Tibial nerve (tissue), 4 donors: ENCODE results near the gene NID2. TPM values are rescaled to one million over a fixed set of nuclear protein-coding genes. Genes with fewer than 3 reads are reported as not detected.

Experiments used
- DNase-seq, 2 donors: peaks; one replicate each; pipeline ENCODE4 v3.0.0-alpha.2; 2019; ENCODE audit warnings: low spot score in 2 of 2
- H3K27ac ChIP-seq, 4 donors: fragments of 200-600 bp; sonication (generic) in 3 of 4; one replicate each; pipeline ENCODE4 v1.5.1; 2017 to 2019; ENCODE audit warnings: mild to moderate bottlenecking in 1 of 4
- H3K27me3 ChIP-seq, 2 donors: fragments of 200-600 bp; sonication (generic) in 1 of 2; one replicate each; pipeline versions ENCODE4 v1.5.1 to v1.6.0; 2017 to 2019
- H3K36me3 ChIP-seq, 3 donors: fragments of 200-600 bp; sonication (generic); one replicate each; pipeline ENCODE4 v1.5.1; 2018 to 2019
- H3K4me1 ChIP-seq, 4 donors: fragments of 200-600 bp; sonication (generic) in 3 of 4; one replicate each; pipeline ENCODE4 v1.5.1; 2017 to 2019
- H3K4me3 ChIP-seq, 4 donors: fragments of 200-600 bp; sonication (generic) in 3 of 4; one replicate each; pipeline ENCODE4 v1.5.1; 2017 to 2019; ENCODE audit warnings: mild to moderate bottlenecking in 1 of 4, moderate library complexity in 1 of 4
- H3K9me3 ChIP-seq, 4 donors: fragments of 200-600 bp; sonication (generic) in 3 of 4; one replicate each; pipeline ENCODE4 v1.5.1; 2017 to 2019
- CTCF ChIP-seq, 5 experiments: fragments of 200-600 bp in 3 of 5; fragments of 450-650 bp in 2 of 5; sonication (generic) in 3 of 5; IDR thresholded peaks; one replicate each; pipeline ENCODE4 v1.5.1; 2016 to 2019; ENCODE audit warnings: antibody characterized with exemption in 5 of 5, mild to moderate bottlenecking in 3 of 5, moderate library complexity in 2 of 5
- EP300 ChIP-seq, 2 donors: sonication (generic); formaldehyde crosslinking; IDR thresholded peaks; one replicate each; pipeline ENCODE4 v1.6.1; 2017; ENCODE audit warnings: antibody characterized with exemption in 2 of 2, mild to moderate bottlenecking in 1 of 2
- POLR2A ChIP-seq, 2 donors: fragments of 450-650 bp; IDR thresholded peaks; one replicate each; pipeline ENCODE4 v1.6.1; 2017; ENCODE audit warnings: antibody characterized with exemption in 2 of 2, mild to moderate bottlenecking in 2 of 2, moderate library complexity in 2 of 2
- WGBS, 2 donors: methylation state at CpG; one replicate each; pipeline ENCODE4 v1.1.5; 2018; 5-methylcytosine and 5-hydroxymethylcytosine counted together
- total RNA-seq, 4 donors: library from RNA; depleted of rRNA; stranded (reverse); fragments of >200 nt; gene quantifications; one replicate each; pipeline ENCODE4 v1.1.0, GENCODE V29; 2016

NID2 gene
- total RNA-seq, 4 donors from 2014 or later, result 61.4 to 90.0 (median 79.4) TPM

GRCh38 chr14:52095794-52096193 lies 26.9 kb upstream of the NID2 start:
- H3K9me3 ChIP-seq, result no peaks in the 10 kb centered on the region
- TF ChIP-seq EP300 (IDR thresholded peaks at IDR 0.05) (no peak), CTCF (IDR thresholded peaks at IDR 0.05) (no peak), POLR2A (IDR thresholded peaks at IDR 0.05) (no peak)
- no peaks in the 10 kb centered on the region for H3K4me1 ChIP-seq
- no peak overlapping the region for H3K4me3 ChIP-seq
- H3K27me3 ChIP-seq, result no peaks in the 10 kb centered on the region
- no peaks in the 10 kb centered on the region for H3K36me3 ChIP-seq
- no peak for DNase-seq
- whole genome bisulfite sequencing, 2 donors, result 96 to 97% methylated on average over 4 of the region's 4 CpGs
- H3K27ac ChIP-seq, result no peak overlapping the region

- Histone ChIP-seq H3K27me3 (no peaks in the 10 kb centered on the region), H3K27ac (no peak overlapping the region), H3K4me1 (no peaks in the 10 kb centered on the region), H3K9me3 (no peaks in the 10 kb centered on the region), H3K4me3 (no peak overlapping the region), H3K36me3 (no peaks in the 10 kb centered on the region)
- TF ChIP-seq POLR2A (IDR thresholded peaks at IDR 0.05) (no peak), CTCF (IDR thresholded peaks at IDR 0.05) (no peak), EP300 (IDR thresholded peaks at IDR 0.05) (no peak)
- 70 to 75% methylated on average over 3 of the region's 3 CpGs for WGBS, 2 donors
- no peak for DNase-seq
These were observed 26.5 kb upstream of the NID2 start for GRCh38 chr14:52095336-52095735.

DNA sequence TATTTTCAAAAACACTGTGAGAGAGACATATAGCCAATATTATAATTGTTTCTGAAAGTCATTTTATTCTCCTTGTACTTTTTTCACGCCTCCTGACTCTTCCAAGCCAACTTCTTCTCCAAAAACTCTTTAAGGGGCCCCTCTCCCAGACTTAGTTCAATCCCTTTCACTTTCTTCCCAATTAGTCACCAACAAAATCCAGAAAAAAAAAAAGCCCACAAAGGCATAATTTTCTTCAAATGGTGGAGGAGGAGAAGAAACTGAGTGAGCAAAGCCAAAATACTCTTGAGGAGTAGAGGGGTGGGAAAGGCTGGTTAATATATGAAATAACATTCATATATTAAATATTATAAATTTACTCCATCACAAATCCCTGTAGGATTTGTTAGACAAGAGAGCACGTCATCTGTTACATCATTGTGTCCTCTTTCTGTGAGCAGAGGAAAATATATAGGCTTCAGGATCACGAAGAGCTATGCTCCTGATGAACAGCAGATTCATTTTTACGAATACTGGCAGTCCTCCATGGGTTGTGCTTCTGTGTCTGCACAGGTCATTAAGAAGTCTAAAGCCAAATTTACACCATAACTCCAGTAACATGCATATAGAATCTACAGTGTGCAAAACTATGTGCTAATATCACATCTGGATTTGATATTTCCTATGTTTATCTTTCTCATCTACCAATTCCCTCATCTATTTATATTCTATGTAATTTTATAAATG lies 25.9 kb upstream of the NID2 start:
- Histone ChIP-seq H3K4me3 (no peak overlapping the region), H3K9me3 (no peaks in the 10 kb centered on the region), H3K36me3 (no peaks in the 10 kb centered on the region), H3K27ac (no peak overlapping the region), H3K4me1 (peaks cover 0 to under 1% (median 0%) of the 10 kb centered on the region in 4 donors), H3K27me3 (no peaks in the 10 kb centered on the region)
- TF ChIP-seq EP300 (IDR thresholded peaks at IDR 0.05), result no peak
- TF ChIP-seq CTCF (IDR thresholded peaks at IDR 0.05), result no peak
- TF ChIP-seq POLR2A (IDR thresholded peaks at IDR 0.05), result no peak
- WGBS, 2 donors, result 43 to 55% methylated on average over 4 of the region's 4 CpGs
- no peak for DNase-seq

- no peak for TF ChIP-seq POLR2A (IDR thresholded peaks at IDR 0.05)
- no peak for TF ChIP-seq EP300 (IDR thresholded peaks at IDR 0.05)
- no peak for TF ChIP-seq CTCF (IDR thresholded peaks at IDR 0.05)
These were observed 23.1 kb upstream of the NID2 start for GRCh38 chr14:52091928-52092327.

GRCh38 chr14:52090936-52091335 lies 22.1 kb upstream of the NID2 start:
- no peak for DNase-seq
- H3K9me3 ChIP-seq, result no peaks in the 10 kb centered on the region
- no peak overlapping the region for H3K4me3 ChIP-seq
- no peak overlapping the region for H3K27ac ChIP-seq
- H3K4me1 ChIP-seq, result peaks cover 0 to 23% (median 0%) of the 10 kb centered on the region in 4 donors
- no peaks in the 10 kb centered on the region for H3K36me3 ChIP-seq
- 84 to 88% methylated on average over 4 of the region's 4 CpGs for WGBS, 2 donors
- TF ChIP-seq CTCF (IDR thresholded peaks at IDR 0.05) (no peak), POLR2A (IDR thresholded peaks at IDR 0.05) (no peak), EP300 (IDR thresholded peaks at IDR 0.05) (no peak)
- no peaks in the 10 kb centered on the region for H3K27me3 ChIP-seq

More at GRCh38 chr14:52091928-52092327, 23.1 kb upstream of the NID2 start:
- Histone ChIP-seq H3K4me3 (no peak overlapping the region), H3K36me3 (no peaks in the 10 kb centered on the region), H3K27ac (no peak overlapping the region), H3K4me1 (peaks cover 0 to 17% (median 0%) of the 10 kb centered on the region in 4 donors), H3K9me3 (no peaks in the 10 kb centered on the region), H3K27me3 (no peaks in the 10 kb centered on the region)
- DNase-seq, result no peak
